Measurements from ENCODE around the gene OR52W1.

- TF ChIP-seq CTCF (conservative IDR thresholded peaks at IDR 0.05 in 1 of 2, IDR thresholded peaks at IDR 0.05 in 1 of 2; ENCODE audit: extremely low read depth in 1 of 2, insufficient read depth in 1 of 2, low read depth in 1 of 2, low read length in 2 of 2) = no peak
- no peak for TF ChIP-seq EZH2 (IDR thresholded peaks at IDR 0.05; ENCODE audit: borderline replicate concordance, low read length)
Observed at GRCh38 chr11:6238902-6239301, 39.9 kb downstream of the OR52W1 start, which contains the start of gene CNGA4.
